Fibroblast of lung (primary cell): ENCODE results near the gene TUSC1. TPM values are rescaled to one million over a fixed set of nuclear protein-coding genes. Genes with fewer than 3 reads are reported as not detected.
A peak's percentile ranks its signal among the peaks of the same experiment; 100 is the strongest.

Experiments used
- DNase-seq, 2 donors: peaks; one replicate each; pipeline versions ENCODE4 v3.0.0 to v3.0.0-alpha.2; 2010; ENCODE audit warnings: low read depth in 2 of 2
- H2AFZ ChIP-seq: 2 replicates; pipeline ENCODE4 v1.5.1; 2012; ENCODE audit warnings: low read length, control low read depth, inconsistent platforms
- H3K27ac ChIP-seq: 2 replicates; pipeline ENCODE4 v1.5.1; 2011; ENCODE audit warnings: low read length, control low read depth; ENCODE audit not compliant: insufficient read depth
- H3K27me3 ChIP-seq: 2 replicates; pipeline ENCODE4 v1.5.1; 2011; ENCODE audit warnings: mild to moderate bottlenecking, low read length; ENCODE audit not compliant: control insufficient read depth, insufficient read depth
- H3K36me3 ChIP-seq: 2 replicates; pipeline ENCODE4 v1.5.1; 2011; ENCODE audit warnings: low read length; ENCODE audit not compliant: control insufficient read depth, insufficient read depth
- H3K4me1 ChIP-seq: 2 replicates; pipeline ENCODE4 v1.5.1; 2011; ENCODE audit warnings: low read length; ENCODE audit not compliant: control insufficient read depth, insufficient read depth; ENCODE audit errors: extremely low read depth
- H3K4me2 ChIP-seq: 2 replicates; pipeline ENCODE4 v1.5.1; 2011; ENCODE audit warnings: low read length, control low read depth; ENCODE audit not compliant: insufficient read depth; ENCODE audit errors: extremely low read depth
- H3K4me3 ChIP-seq, 4 experiments: fragments of 200-600 bp in 1 of 4; sonication (generic) in 1 of 4; replicated peaks in 1 of 4; 2 replicates each; pipeline ENCODE4 v1.5.1; 2011 to 2016; ENCODE audit warnings: low read length in 4 of 4, low read depth in 3 of 4, mild to moderate bottlenecking in 3 of 4, control low read depth in 2 of 4, inconsistent platforms in 1 of 4, mixed read lengths in 1 of 4; ENCODE audit not compliant: insufficient read depth in 1 of 4; ENCODE audit errors: control extremely low read depth in 1 of 4
- H3K79me2 ChIP-seq: 2 replicates; pipeline ENCODE4 v1.5.1; 2012; ENCODE audit warnings: mild to moderate bottlenecking, low read length, inconsistent platforms; ENCODE audit not compliant: control insufficient read depth, insufficient read depth
- H3K9ac ChIP-seq: 2 replicates; pipeline ENCODE4 v1.5.1; 2011; ENCODE audit warnings: mild to moderate bottlenecking, low read length, control low read depth; ENCODE audit not compliant: insufficient read depth
- H3K9me3 ChIP-seq: 2 replicates; pipeline ENCODE4 v1.5.1; 2012; ENCODE audit warnings: low read depth, low read length; ENCODE audit not compliant: control insufficient read depth, insufficient read depth
- H4K20me1 ChIP-seq: 2 replicates; pipeline ENCODE4 v1.5.1; 2011; ENCODE audit warnings: low read length; ENCODE audit not compliant: control insufficient read depth, insufficient read depth; ENCODE audit errors: extremely low read depth
- EZH2 ChIP-seq: IDR thresholded peaks from 2 replicates; pipeline ENCODE4 v1.5.1; 2012; ENCODE audit warnings: low read length, control low read depth, mild to moderate bottlenecking; ENCODE audit errors: missing control alignments
- polyA plus RNA-seq, 2 donors: library from polyadenylated mRNA; depleted of rRNA in 1 of 2; stranded (reverse) in 1 of 2; unstranded in 1 of 2; fragments of >200 nt; gene quantifications; 2 replicates each; pipeline ENCODE4 v1.2.1, GENCODE V29; 2011 to 2012; ENCODE audit warnings: missing spikeins in 1 of 2
- total RNA-seq: library from RNA; depleted of rRNA; stranded (reverse); fragments of >200 nt; gene quantifications from 2 replicates; pipeline ENCODE4 v1.2.1, GENCODE V29; 2014
- TF ChIP-seq, protein P1 (sequence below), 2 donors: IDR thresholded peaks in 1 of 2; conservative IDR thresholded peaks in 1 of 2; 1 replicate in 1 of 2; 2 replicates in 1 of 2; pipeline ENCODE4 v1.5.1; 2011 to 2012; ENCODE audit warnings: low read length in 2 of 2, control low read depth in 1 of 2, inconsistent platforms in 1 of 2, low read depth in 1 of 2, mild to moderate bottlenecking in 1 of 2

The TUSC1 gene
- total and polyA plus RNA-seq, 2 donors (not counting 1 experiment from before 2014, with no cell fraction given) = 4.9 to 7.9 TPM

DNA sequence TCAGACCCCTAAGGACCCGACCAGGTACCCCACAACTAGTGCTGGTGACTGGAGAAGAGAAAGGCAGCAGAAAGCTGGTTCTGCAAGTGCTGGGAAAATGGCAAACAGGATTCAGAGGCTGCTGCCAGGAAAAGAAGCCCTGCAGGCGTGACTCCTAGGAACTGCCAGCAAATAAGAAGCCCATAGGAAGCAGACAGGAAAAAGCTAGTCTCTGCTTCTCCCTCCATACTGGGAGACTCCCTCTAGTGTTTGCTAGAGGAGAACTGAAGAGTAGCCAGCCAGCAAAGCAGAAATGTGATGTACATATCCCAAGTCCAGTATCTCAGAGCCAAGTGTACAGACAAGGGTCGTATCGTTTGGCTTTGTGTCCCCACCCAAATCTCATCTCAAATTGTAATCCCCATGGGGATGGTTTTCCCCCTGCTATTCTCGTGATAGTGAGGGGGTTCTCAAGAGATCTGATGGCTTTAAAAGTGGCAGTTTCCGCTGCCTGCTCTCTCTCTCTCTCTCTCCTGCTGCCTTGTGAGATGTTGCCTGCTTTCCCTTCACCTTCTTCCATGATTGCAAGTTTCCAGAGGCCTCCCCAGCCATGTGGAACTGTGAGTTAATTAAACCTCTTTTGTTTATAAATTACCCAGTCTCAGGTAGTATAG lies 38.1 kb upstream of the TUSC1 start:
- H3K9ac ChIP-seq = no peak overlapping the region
- H3K36me3 ChIP-seq = no peaks in the 10 kb centered on the region
- H3K4me3 ChIP-seq = no peak overlapping the region
- TF ChIP-seq, protein P1, sequence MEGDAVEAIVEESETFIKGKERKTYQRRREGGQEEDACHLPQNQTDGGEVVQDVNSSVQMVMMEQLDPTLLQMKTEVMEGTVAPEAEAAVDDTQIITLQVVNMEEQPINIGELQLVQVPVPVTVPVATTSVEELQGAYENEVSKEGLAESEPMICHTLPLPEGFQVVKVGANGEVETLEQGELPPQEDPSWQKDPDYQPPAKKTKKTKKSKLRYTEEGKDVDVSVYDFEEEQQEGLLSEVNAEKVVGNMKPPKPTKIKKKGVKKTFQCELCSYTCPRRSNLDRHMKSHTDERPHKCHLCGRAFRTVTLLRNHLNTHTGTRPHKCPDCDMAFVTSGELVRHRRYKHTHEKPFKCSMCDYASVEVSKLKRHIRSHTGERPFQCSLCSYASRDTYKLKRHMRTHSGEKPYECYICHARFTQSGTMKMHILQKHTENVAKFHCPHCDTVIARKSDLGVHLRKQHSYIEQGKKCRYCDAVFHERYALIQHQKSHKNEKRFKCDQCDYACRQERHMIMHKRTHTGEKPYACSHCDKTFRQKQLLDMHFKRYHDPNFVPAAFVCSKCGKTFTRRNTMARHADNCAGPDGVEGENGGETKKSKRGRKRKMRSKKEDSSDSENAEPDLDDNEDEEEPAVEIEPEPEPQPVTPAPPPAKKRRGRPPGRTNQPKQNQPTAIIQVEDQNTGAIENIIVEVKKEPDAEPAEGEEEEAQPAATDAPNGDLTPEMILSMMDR (conservative IDR thresholded peaks at IDR 0.05 in 1 of 2, IDR thresholded peaks at IDR 0.05 in 1 of 2; ENCODE audit: low read depth in 1 of 2, low read length in 2 of 2) = peak; percentile 65 to 71
- TF ChIP-seq EZH2 = no peak
- DNase-seq = peak; percentile 31 to 71
- no peaks in the 10 kb centered on the region for H3K79me2 ChIP-seq
- no peaks in the 10 kb centered on the region for H3K27me3 ChIP-seq
- H3K4me2 ChIP-seq = no peak overlapping the region
- H2AFZ ChIP-seq = no peak overlapping the region
- H3K4me1 ChIP-seq = no peaks in the 10 kb centered on the region
- H4K20me1 ChIP-seq = no peaks in the 10 kb centered on the region
- no peaks in the 10 kb centered on the region for H3K9me3 ChIP-seq
- no peak overlapping the region for H3K27ac ChIP-seq

DNA sequence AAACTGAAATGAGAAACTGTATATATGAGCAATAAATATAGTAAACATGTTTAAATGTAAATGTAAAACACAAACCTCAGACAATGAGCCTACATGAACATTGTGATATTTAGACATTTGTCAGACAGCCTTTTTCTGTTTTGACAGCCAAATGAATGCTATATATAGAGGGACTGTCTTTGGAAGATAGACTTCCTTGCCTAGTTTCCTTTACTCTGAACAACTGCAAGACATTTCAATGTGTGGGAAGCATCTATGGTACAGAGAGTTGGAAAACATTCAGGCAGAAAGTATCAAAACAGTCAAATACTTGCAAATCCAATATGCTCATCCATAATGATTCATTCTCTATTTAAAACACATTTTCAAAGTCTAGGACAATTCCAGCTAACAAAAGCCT lies 31.7 kb upstream of the TUSC1 start:
- Histone ChIP-seq H3K27me3 (no peaks in the 10 kb centered on the region), H3K79me2 (no peaks in the 10 kb centered on the region), H2AFZ (no peak overlapping the region), H3K4me1 (no peaks in the 10 kb centered on the region), H4K20me1 (no peaks in the 10 kb centered on the region), H3K9ac (no peak overlapping the region), H3K4me2 (no peak overlapping the region), H3K4me3 (no peak overlapping the region), H3K27ac (no peak overlapping the region), H3K9me3 (no peaks in the 10 kb centered on the region), H3K36me3 (no peaks in the 10 kb centered on the region)
- TF ChIP-seq, protein P1 (conservative IDR thresholded peaks at IDR 0.05 in 1 of 2, IDR thresholded peaks at IDR 0.05 in 1 of 2; ENCODE audit: low read depth in 1 of 2, low read length in 2 of 2) = no peak
- no peak for TF ChIP-seq EZH2
- no peak for DNase-seq

DNA sequence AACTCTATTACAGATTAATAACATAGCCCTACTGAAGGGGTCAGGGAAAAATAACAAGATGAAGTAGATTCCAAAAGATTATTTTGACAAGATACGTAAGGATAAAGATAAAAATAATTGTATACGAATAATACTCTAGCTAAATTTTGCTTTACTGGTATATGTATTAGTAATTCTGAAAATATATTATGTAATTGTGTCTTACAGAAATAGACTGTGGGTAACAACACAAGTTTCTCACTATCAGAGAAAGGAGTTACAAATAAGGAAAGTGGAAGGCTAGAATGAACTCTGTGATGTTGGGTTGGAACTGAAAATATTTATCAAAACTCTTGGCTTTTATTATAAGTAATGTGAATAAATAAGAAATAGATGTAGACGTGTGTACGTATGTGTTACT lies 26.6 kb upstream of the TUSC1 start:
- Histone ChIP-seq H3K9me3 (no peaks in the 10 kb centered on the region), H2AFZ (no peak overlapping the region), H3K79me2 (no peaks in the 10 kb centered on the region), H3K36me3 (no peaks in the 10 kb centered on the region), H3K9ac (no peak overlapping the region), H3K4me3 (no peak overlapping the region), H4K20me1 (no peaks in the 10 kb centered on the region), H3K27ac (no peak overlapping the region), H3K4me1 (no peaks in the 10 kb centered on the region), H3K4me2 (no peak overlapping the region), H3K27me3 (no peaks in the 10 kb centered on the region)
- TF ChIP-seq, protein P1 (conservative IDR thresholded peaks at IDR 0.05 in 1 of 2, IDR thresholded peaks at IDR 0.05 in 1 of 2; ENCODE audit: low read depth in 1 of 2, low read length in 2 of 2) = no peak
- TF ChIP-seq EZH2 = no peak
- no peak for DNase-seq
